HepG2 (cell line): ENCODE results near the gene MYRIP.

Experiments used
- TF ChIP-seq, protein P1 (sequence below): IDR thresholded peaks from 2 replicates; pipeline ENCODE4 v1.6.1; 2018; ENCODE audit warnings: missing genetic modification reagents
- TF ChIP-seq, protein P2 (sequence below): sonication (generic); formaldehyde crosslinking; IDR thresholded peaks from 2 replicates; pipeline ENCODE4 v1.5.0; 2020; ENCODE audit warnings: mild to moderate bottlenecking, missing genetic modification reagents, moderate library complexity

DNA sequence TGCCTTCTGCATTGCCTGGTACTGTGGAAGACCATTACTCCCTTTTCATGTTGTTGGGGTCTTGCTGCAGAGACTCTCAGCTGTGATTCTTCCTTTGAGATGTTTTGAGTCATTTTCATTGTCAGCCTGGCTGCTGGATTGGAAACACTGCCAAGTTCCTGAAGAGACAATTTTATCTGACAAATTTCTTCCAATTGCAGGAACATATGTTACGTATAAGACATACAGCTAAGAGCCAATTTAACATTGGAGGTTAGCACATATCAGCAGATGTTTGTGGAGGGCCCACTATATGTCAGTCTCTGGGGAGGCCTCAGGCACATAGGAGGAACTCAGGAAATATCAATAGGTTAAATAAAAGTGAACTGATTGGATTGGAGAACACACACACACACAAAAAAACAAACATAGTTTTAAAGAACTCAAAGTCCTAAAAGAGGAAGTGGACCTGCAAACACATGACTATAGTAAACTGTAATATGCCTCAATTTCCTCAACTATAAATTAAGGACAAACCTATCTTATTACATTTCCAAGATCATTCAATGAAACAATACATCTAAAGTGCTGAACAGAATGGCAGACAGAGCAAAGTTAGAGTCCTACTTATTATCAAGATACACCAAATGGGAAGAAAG, 172.3 kb downstream of the MYRIP start:
- TF ChIP-seq, protein P1, sequence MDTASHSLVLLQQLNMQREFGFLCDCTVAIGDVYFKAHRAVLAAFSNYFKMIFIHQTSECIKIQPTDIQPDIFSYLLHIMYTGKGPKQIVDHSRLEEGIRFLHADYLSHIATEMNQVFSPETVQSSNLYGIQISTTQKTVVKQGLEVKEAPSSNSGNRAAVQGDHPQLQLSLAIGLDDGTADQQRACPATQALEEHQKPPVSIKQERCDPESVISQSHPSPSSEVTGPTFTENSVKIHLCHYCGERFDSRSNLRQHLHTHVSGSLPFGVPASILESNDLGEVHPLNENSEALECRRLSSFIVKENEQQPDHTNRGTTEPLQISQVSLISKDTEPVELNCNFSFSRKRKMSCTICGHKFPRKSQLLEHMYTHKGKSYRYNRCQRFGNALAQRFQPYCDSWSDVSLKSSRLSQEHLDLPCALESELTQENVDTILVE (CRISPR knock-in tag), result no peak
- TF ChIP-seq, protein P2, sequence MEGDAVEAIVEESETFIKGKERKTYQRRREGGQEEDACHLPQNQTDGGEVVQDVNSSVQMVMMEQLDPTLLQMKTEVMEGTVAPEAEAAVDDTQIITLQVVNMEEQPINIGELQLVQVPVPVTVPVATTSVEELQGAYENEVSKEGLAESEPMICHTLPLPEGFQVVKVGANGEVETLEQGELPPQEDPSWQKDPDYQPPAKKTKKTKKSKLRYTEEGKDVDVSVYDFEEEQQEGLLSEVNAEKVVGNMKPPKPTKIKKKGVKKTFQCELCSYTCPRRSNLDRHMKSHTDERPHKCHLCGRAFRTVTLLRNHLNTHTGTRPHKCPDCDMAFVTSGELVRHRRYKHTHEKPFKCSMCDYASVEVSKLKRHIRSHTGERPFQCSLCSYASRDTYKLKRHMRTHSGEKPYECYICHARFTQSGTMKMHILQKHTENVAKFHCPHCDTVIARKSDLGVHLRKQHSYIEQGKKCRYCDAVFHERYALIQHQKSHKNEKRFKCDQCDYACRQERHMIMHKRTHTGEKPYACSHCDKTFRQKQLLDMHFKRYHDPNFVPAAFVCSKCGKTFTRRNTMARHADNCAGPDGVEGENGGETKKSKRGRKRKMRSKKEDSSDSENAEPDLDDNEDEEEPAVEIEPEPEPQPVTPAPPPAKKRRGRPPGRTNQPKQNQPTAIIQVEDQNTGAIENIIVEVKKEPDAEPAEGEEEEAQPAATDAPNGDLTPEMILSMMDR (CRISPR knock-in tag), result no peak
